ENCODE results near the gene FOXP1. TPM values are rescaled to one million over a fixed set of nuclear protein-coding genes. Genes with fewer than 3 reads are reported as not detected.
A peak's percentile ranks its signal among the peaks of the same experiment; 100 is the strongest.

FOXP1 gene
- total and polyA plus RNA-seq, 2 donors (not counting 1 experiment from before 2014, with no cell fraction given), result 70.3 to 101 TPM

GRCh38 chr3:71505767-71506350, 77.7 kb downstream of the FOXP1 start:
- H3K4me3 ChIP-seq (replicated peaks in 1 of 4; ENCODE audit: control extremely low read depth in 1 of 4, insufficient read depth in 1 of 4, low read depth in 3 of 4, low read length in 4 of 4), result no peak overlapping the region
- peaks cover 9% of the 10 kb centered on the region for H3K4me1 ChIP-seq (ENCODE audit: control insufficient read depth, extremely low read depth, insufficient read depth, low read length)
- no peak for TF ChIP-seq CTCF (conservative IDR thresholded peaks at IDR 0.05 in 1 of 2, IDR thresholded peaks at IDR 0.05 in 1 of 2; ENCODE audit: low read depth in 1 of 2, low read length in 2 of 2)
- H3K27ac ChIP-seq (ENCODE audit: insufficient read depth, low read length), result no peak overlapping the region
- H3K4me2 ChIP-seq (ENCODE audit: extremely low read depth, insufficient read depth, low read length), result no peak overlapping the region
- no peaks in the 10 kb centered on the region for H3K79me2 ChIP-seq (ENCODE audit: control insufficient read depth, insufficient read depth, low read length)
- H3K9me3 ChIP-seq (ENCODE audit: control insufficient read depth, insufficient read depth, low read depth, low read length), result no peaks in the 10 kb centered on the region
- no peaks in the 10 kb centered on the region for H3K27me3 ChIP-seq (ENCODE audit: control insufficient read depth, insufficient read depth, low read length)
- H4K20me1 ChIP-seq (ENCODE audit: control insufficient read depth, extremely low read depth, insufficient read depth, low read length), result no peaks in the 10 kb centered on the region
- DNase-seq (ENCODE audit: low read depth in 2 of 2), result no peak
- H2AFZ ChIP-seq (ENCODE audit: low read length), result no peak overlapping the region
- H3K36me3 ChIP-seq (ENCODE audit: control insufficient read depth, insufficient read depth, low read length), result no peaks in the 10 kb centered on the region
- no peak overlapping the region for H3K9ac ChIP-seq (ENCODE audit: insufficient read depth, low read length)

GRCh38 chr3:71504250-71505036, 79.1 kb downstream of the FOXP1 start:
- Histone ChIP-seq H3K9ac (ENCODE audit: insufficient read depth, low read length) (no peak overlapping the region), H3K79me2 (ENCODE audit: control insufficient read depth, insufficient read depth, low read length) (no peaks in the 10 kb centered on the region), H2AFZ (ENCODE audit: low read length) (no peak overlapping the region), H4K20me1 (ENCODE audit: control insufficient read depth, extremely low read depth, insufficient read depth, low read length) (no peaks in the 10 kb centered on the region), H3K9me3 (ENCODE audit: control insufficient read depth, insufficient read depth, low read depth, low read length) (no peaks in the 10 kb centered on the region), H3K36me3 (ENCODE audit: control insufficient read depth, insufficient read depth, low read length) (no peaks in the 10 kb centered on the region), H3K4me3 (replicated peaks in 1 of 4; ENCODE audit: control extremely low read depth in 1 of 4, insufficient read depth in 1 of 4, low read depth in 3 of 4, low read length in 4 of 4) (peak overlapping the region; percentile 5 to 15 (median 10)), H3K27ac (ENCODE audit: insufficient read depth, low read length) (peak overlapping the region; percentile 57), H3K4me2 (ENCODE audit: extremely low read depth, insufficient read depth, low read length) (peak overlapping the region; percentile 85), H3K27me3 (ENCODE audit: control insufficient read depth, insufficient read depth, low read length) (no peaks in the 10 kb centered on the region), H3K4me1 (ENCODE audit: control insufficient read depth, extremely low read depth, insufficient read depth, low read length) (peaks cover 9% of the 10 kb centered on the region)
- TF ChIP-seq CTCF (conservative IDR thresholded peaks at IDR 0.05 in 1 of 2, IDR thresholded peaks at IDR 0.05 in 1 of 2; ENCODE audit: low read depth in 1 of 2, low read length in 2 of 2) (no peak), EZH2 (IDR thresholded peaks at IDR 0.05; ENCODE audit: low read length, missing control alignments) (no peak)
- DNase-seq (ENCODE audit: low read depth in 2 of 2), result peak; percentile 72 to 99

GRCh38 chr3:71503525-71504249, 79.8 kb downstream of the FOXP1 start:
- H4K20me1 ChIP-seq (ENCODE audit: control insufficient read depth, extremely low read depth, insufficient read depth, low read length), result no peaks in the 10 kb centered on the region
- no peaks in the 10 kb centered on the region for H3K27me3 ChIP-seq (ENCODE audit: control insufficient read depth, insufficient read depth, low read length)
- H3K79me2 ChIP-seq (ENCODE audit: control insufficient read depth, insufficient read depth, low read length), result no peaks in the 10 kb centered on the region
- H3K9me3 ChIP-seq (ENCODE audit: control insufficient read depth, insufficient read depth, low read depth, low read length), result no peaks in the 10 kb centered on the region
- peak overlapping the region; percentile 85 for H3K4me2 ChIP-seq (ENCODE audit: extremely low read depth, insufficient read depth, low read length)
- H3K9ac ChIP-seq (ENCODE audit: insufficient read depth, low read length), result no peak overlapping the region
- H3K4me3 ChIP-seq (replicated peaks in 1 of 4; ENCODE audit: control extremely low read depth in 1 of 4, insufficient read depth in 1 of 4, low read depth in 3 of 4, low read length in 4 of 4), result peak overlapping the region in 3 of 4 experiments; percentile 5 to 12 (median 7)
- peak; percentile 46 to 88 for DNase-seq (ENCODE audit: low read depth in 2 of 2)
- TF ChIP-seq CTCF (conservative IDR thresholded peaks at IDR 0.05 in 1 of 2, IDR thresholded peaks at IDR 0.05 in 1 of 2; ENCODE audit: low read depth in 1 of 2, low read length in 2 of 2) (no peak), EZH2 (IDR thresholded peaks at IDR 0.05; ENCODE audit: low read length, missing control alignments) (no peak)
- H3K36me3 ChIP-seq (ENCODE audit: control insufficient read depth, insufficient read depth, low read length), result no peaks in the 10 kb centered on the region
- H3K27ac ChIP-seq (ENCODE audit: insufficient read depth, low read length), result peak overlapping the region; percentile 57
- H3K4me1 ChIP-seq (ENCODE audit: control insufficient read depth, extremely low read depth, insufficient read depth, low read length), result peaks cover 9% of the 10 kb centered on the region
- no peak overlapping the region for H2AFZ ChIP-seq (ENCODE audit: low read length)

Data from fibroblast of lung (primary cell).